SK-N-SH (cell line): ENCODE data around the gene CD40LG. TPM values are rescaled to one million over a fixed set of nuclear protein-coding genes. Genes with fewer than 3 reads are reported as not detected.

Experiments
- CTCF ChIA-PET: fragments of 300-600, 350-600 bp; formaldehyde crosslinking; extraction: SDS; loops from one replicate; lab custom pipeline; 2021; lab: Yijun Ruan, JAX
- POLR2A ChIA-PET: fragments of 350-600 bp; sonication (Branson Sonifier 250); formaldehyde crosslinking; extraction: SDS; loops from one replicate; lab custom pipeline; 2020; ENCODE audit warnings: antibody characterized with exemption, inconsistent platforms; lab: Yijun Ruan, JAX
- DNase-seq: peaks from one replicate; pipeline ENCODE4 v3.0.0; 2012
- H2AFZ ChIP-seq: fragments of 200-600 bp; sonication (generic); 2 replicates; pipeline ENCODE4 v1.8.1; 2016; ENCODE audit warnings: antibody characterized with exemption, mild to moderate bottlenecking, low read depth
- H3F3A ChIP-seq: fragments of 200-600 bp; sonication (generic); replicated peaks from 2 replicates; pipeline ENCODE3; 2016; ENCODE audit warnings: antibody characterized with exemption, mild to moderate bottlenecking; ENCODE audit not compliant: insufficient read depth
- H3K27ac ChIP-seq, 2 experiments: fragments of 200-500 bp in 1 of 2; fragments of 200-600 bp in 1 of 2; sonication (Bioruptor generic) in 1 of 2; sonication (generic), shearing (Covaris generic) in 1 of 2; 2 replicates each; pipeline versions ENCODE4 v1.5.1 to v1.6.1; 2014 to 2016; ENCODE audit warnings: low read depth in 2 of 2, inconsistent platforms in 1 of 2, low read length in 1 of 2, mild to moderate bottlenecking in 1 of 2, mixed read lengths in 1 of 2
- H3K27me3 ChIP-seq: fragments of 200-600 bp; sonication (generic), shearing (Covaris generic); 2 replicates; pipeline ENCODE4 v1.6.1; 2016; ENCODE audit warnings: mixed run types; ENCODE audit not compliant: insufficient read depth
- H3K36me3 ChIP-seq, 2 experiments: fragments of 200-500 bp in 1 of 2; fragments of 200-600 bp in 1 of 2; sonication (Bioruptor generic) in 1 of 2; sonication (generic) in 1 of 2; replicated peaks in 1 of 2; 2 replicates each; pipeline versions ENCODE3 to v1.5.1; 2014 to 2016; ENCODE audit warnings: low read length in 1 of 2, mild to moderate bottlenecking in 1 of 2; ENCODE audit not compliant: insufficient read depth in 2 of 2, control insufficient read depth in 1 of 2
- H3K4me1 ChIP-seq, 2 experiments: fragments of 200-500 bp in 1 of 2; fragments of 200-600 bp in 1 of 2; sonication (Bioruptor generic) in 1 of 2; sonication (generic), shearing (Covaris generic) in 1 of 2; 2 replicates each; pipeline versions ENCODE4 v1.5.1 to v1.6.1; 2014 to 2016; ENCODE audit warnings: low read depth in 1 of 2, low read length in 1 of 2, mixed run types in 1 of 2; ENCODE audit not compliant: insufficient read depth in 2 of 2, control insufficient read depth in 1 of 2
- H3K4me2 ChIP-seq: fragments of 200-600 bp; sonication (generic), shearing (Covaris generic); 2 replicates; pipeline ENCODE4 v1.6.1; 2017; ENCODE audit warnings: mixed run types
- H3K4me3 ChIP-seq, 2 experiments: fragments of 200-500 bp in 1 of 2; fragments of 200-600 bp in 1 of 2; sonication (Bioruptor generic) in 1 of 2; sonication (generic), shearing (Covaris generic) in 1 of 2; 2 replicates each; pipeline versions ENCODE4 v1.5.1 to v1.8.1; 2014 to 2016; ENCODE audit warnings: low read depth in 2 of 2, inconsistent platforms in 1 of 2, low read length in 1 of 2, mild to moderate bottlenecking in 1 of 2, mixed read lengths in 1 of 2, moderate library complexity in 1 of 2
- H3K79me2 ChIP-seq: fragments of 200-600 bp; sonication (generic); 2 replicates; pipeline ENCODE4 v1.8.1; 2017; ENCODE audit warnings: mild to moderate bottlenecking; ENCODE audit not compliant: insufficient read depth
- H3K9ac ChIP-seq: fragments of 200-600 bp; sonication (generic); 2 replicates; pipeline ENCODE4 v1.6.1; 2017; ENCODE audit warnings: mixed run types
- H3K9me2 ChIP-seq: fragments of 200-600 bp; sonication (generic); 2 replicates; pipeline ENCODE4 v1.6.1; 2017; ENCODE audit warnings: mixed run types
- H3K9me3 ChIP-seq: fragments of 200-600 bp; sonication (generic); 2 replicates; pipeline ENCODE4 v1.6.1; 2017; ENCODE audit warnings: mixed run types, mild to moderate bottlenecking, moderate library complexity
- H4K20me1 ChIP-seq: fragments of 200-600 bp; sonication (generic); 2 replicates; pipeline ENCODE4 v1.6.1; 2017; ENCODE audit warnings: mild to moderate bottlenecking, mixed run types; ENCODE audit not compliant: insufficient read depth
- EP300 ChIP-seq, 2 experiments: IDR thresholded peaks; 2 replicates each; pipeline versions ENCODE4 v1.4.0 to v1.6.1; 2012; ENCODE audit warnings: borderline replicate concordance in 1 of 2, low read depth in 1 of 2, low read length in 1 of 2
- FOXM1 ChIP-seq: IDR thresholded peaks from 2 replicates; pipeline ENCODE4 v1.4.0; 2012; ENCODE audit warnings: low read depth, mild to moderate bottlenecking
- NRF1 ChIP-seq: IDR thresholded peaks from 2 replicates; pipeline ENCODE4 v1.6.1; 2012; ENCODE audit warnings: low read depth, mild to moderate bottlenecking, low read length
- PBX3 ChIP-seq: IDR thresholded peaks from 2 replicates; pipeline ENCODE4; 2012
- RCOR1 ChIP-seq: fragments of 150-350 bp; IDR thresholded peaks from 2 replicates; pipeline ENCODE4 v1.6.1; 2017; ENCODE audit warnings: antibody characterized with exemption, low read length
- RFX5 ChIP-seq: IDR thresholded peaks from 2 replicates; pipeline ENCODE4 v1.6.1; 2012; ENCODE audit warnings: mild to moderate bottlenecking, improper control_type of control experiment, low read length
- SIN3A ChIP-seq: IDR thresholded peaks from 2 replicates; pipeline ENCODE4 v1.6.1; 2012; ENCODE audit warnings: low read depth, mild to moderate bottlenecking, low read length, moderate library complexity, borderline replicate concordance
- SMC3 ChIP-seq: IDR thresholded peaks from 2 replicates; pipeline ENCODE4 v1.6.1; 2012; ENCODE audit warnings: low read depth, low read length, improper control_type of control experiment
- TCF12 ChIP-seq: IDR thresholded peaks from 2 replicates; pipeline ENCODE4 v1.4.0; 2012
- TEAD4 ChIP-seq: IDR thresholded peaks from 2 replicates; pipeline ENCODE4 v1.4.0; 2012; ENCODE audit warnings: mild to moderate bottlenecking, borderline replicate concordance; ENCODE audit not compliant: insufficient read depth
- USF1 ChIP-seq: IDR thresholded peaks from 2 replicates; pipeline ENCODE4 v1.4.0; 2012; ENCODE audit warnings: low read depth, borderline replicate concordance
- USF2 ChIP-seq: fragments of 150-350 bp; IDR thresholded peaks from 2 replicates; pipeline ENCODE4 v1.6.1; 2017; ENCODE audit warnings: antibody characterized with exemption, low read length, low read depth, borderline replicate concordance
- YY1 ChIP-seq: IDR thresholded peaks from 2 replicates; pipeline ENCODE4 v1.4.0; 2012; ENCODE audit warnings: low read depth, mild to moderate bottlenecking
- WGBS: methylation state at CpG from one replicate; pipeline ENCODE4 v1.1.6; 2017; ENCODE audit warnings: low lambda C conversion rate; 5-methylcytosine and 5-hydroxymethylcytosine counted together
- polyA plus RNA-seq, 3 experiments: library from polyadenylated mRNA; depleted of rRNA; stranded (reverse); fragments of >200 nt; gene quantifications; 2 replicates each; pipeline ENCODE4 v1.2.3, GENCODE V29; 2012
- TF ChIP-seq, protein P1 (sequence below): fragments of 150-350 bp; IDR thresholded peaks from 2 replicates; pipeline ENCODE4 v1.6.1; 2016; ENCODE audit warnings: mild to moderate bottlenecking, low read depth, low read length
- TF ChIP-seq, protein P2 (sequence below): IDR thresholded peaks from 2 replicates; pipeline ENCODE4 v1.4.0; 2012; ENCODE audit warnings: low read depth
- TF ChIP-seq, protein P3 (sequence below): fragments of 200-600 bp; sonication (generic); IDR thresholded peaks from 2 replicates; pipeline ENCODE4 v1.6.1; 2017; ENCODE audit warnings: antibody characterized with exemption, mild to moderate bottlenecking, moderate library complexity

The CD40LG gene
- polyA plus RNA-seq, 1 of the 3 experiments (the other 2 are of a cell fraction), result not detected

DNA sequence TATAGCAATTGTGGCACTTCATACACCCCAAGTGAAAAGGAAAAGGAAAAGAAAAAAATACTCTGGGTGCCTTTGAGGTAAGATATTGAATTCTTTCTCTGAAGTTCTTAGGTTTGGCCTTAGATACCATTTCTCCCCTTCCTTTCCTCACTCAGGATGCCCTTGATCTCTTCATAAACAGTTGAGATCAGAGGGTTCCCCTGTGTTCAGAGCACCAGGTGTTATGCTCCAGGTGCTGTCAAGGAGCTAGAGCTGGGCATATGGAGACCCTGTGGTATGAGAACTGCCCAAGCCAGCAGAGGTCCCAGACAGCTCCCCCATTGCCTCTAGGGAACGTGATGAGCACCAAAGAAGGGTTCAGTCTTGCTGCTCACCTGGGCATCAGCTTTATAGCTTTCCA lies 17.1 kb upstream of the CD40LG start (continued):
- TF ChIP-seq, protein P1, sequence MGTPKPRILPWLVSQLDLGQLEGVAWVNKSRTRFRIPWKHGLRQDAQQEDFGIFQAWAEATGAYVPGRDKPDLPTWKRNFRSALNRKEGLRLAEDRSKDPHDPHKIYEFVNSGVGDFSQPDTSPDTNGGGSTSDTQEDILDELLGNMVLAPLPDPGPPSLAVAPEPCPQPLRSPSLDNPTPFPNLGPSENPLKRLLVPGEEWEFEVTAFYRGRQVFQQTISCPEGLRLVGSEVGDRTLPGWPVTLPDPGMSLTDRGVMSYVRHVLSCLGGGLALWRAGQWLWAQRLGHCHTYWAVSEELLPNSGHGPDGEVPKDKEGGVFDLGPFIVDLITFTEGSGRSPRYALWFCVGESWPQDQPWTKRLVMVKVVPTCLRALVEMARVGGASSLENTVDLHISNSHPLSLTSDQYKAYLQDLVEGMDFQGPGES, result no peak
- TF ChIP-seq TEAD4 (no peak), USF2 (no peak)

DNA sequence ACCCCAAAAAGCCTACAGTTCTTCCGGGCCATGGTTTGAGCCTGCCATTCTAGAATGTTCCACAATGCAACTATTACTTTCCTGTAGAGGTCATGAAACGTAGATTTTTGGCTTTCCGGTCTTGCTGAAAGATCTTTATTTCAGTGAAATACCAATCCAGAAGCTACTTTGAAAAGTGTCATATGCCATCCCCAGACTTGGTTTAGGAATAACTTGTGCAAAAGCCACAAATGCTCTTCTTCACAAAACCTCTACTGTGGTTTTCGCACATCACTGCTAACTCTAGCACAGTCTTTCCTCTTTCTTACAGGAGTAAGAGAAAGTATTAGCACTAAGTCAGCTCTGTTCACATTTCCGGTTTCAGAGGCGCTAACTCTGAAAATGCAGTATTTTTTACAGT lies 12.7 kb upstream of the CD40LG start:
- H3K4me2 ChIP-seq, result no peak overlapping the region
- 48% methylated on average over 6 of the region's 6 CpGs for WGBS
- TF ChIP-seq YY1 (no peak), TCF12 (no peak), EP300 (IDR thresholded peaks at IDR 0.05; ENCODE audit: borderline replicate concordance in 1 of 2, low read depth in 1 of 2, low read length in 1 of 2) (no peak), NRF1 (no peak), SIN3A (no peak), TEAD4 (no peak), FOXM1 (no peak), PBX3 (no peak), SMC3 (no peak), RFX5 (no peak), USF1 (no peak), RCOR1 (no peak)
- TF ChIP-seq, protein P2, sequence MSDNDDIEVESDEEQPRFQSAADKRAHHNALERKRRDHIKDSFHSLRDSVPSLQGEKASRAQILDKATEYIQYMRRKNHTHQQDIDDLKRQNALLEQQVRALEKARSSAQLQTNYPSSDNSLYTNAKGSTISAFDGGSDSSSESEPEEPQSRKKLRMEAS, result no peak
- TF ChIP-seq, protein P3, sequence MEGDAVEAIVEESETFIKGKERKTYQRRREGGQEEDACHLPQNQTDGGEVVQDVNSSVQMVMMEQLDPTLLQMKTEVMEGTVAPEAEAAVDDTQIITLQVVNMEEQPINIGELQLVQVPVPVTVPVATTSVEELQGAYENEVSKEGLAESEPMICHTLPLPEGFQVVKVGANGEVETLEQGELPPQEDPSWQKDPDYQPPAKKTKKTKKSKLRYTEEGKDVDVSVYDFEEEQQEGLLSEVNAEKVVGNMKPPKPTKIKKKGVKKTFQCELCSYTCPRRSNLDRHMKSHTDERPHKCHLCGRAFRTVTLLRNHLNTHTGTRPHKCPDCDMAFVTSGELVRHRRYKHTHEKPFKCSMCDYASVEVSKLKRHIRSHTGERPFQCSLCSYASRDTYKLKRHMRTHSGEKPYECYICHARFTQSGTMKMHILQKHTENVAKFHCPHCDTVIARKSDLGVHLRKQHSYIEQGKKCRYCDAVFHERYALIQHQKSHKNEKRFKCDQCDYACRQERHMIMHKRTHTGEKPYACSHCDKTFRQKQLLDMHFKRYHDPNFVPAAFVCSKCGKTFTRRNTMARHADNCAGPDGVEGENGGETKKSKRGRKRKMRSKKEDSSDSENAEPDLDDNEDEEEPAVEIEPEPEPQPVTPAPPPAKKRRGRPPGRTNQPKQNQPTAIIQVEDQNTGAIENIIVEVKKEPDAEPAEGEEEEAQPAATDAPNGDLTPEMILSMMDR, result no peak
- TF ChIP-seq, all 33 proteins: peak for 0
- no peak overlapping the region for H3K27ac ChIP-seq
- CTCF ChIA-PET, result interaction anchor here (1.6 kb wide), 1 partner anchor 607 kb away, joined by 4 read pairs; no protein-coding TSS in a partner anchor
- no peaks in the 10 kb centered on the region for H3K9me3 ChIP-seq
- POLR2A ChIA-PET, result no interaction called here
- no peak overlapping the region for H3K4me3 ChIP-seq
- H3K79me2 ChIP-seq, result no peaks in the 10 kb centered on the region
- H3K9me2 ChIP-seq, result no peaks in the 10 kb centered on the region
- DNase-seq, result no peak
- peaks cover 3% of the 10 kb centered on the region; the same call in 1 of the 2 replicates for H3K27me3 ChIP-seq
- no peak overlapping the region for H2AFZ ChIP-seq
- no peaks in the 10 kb centered on the region; a peak in 1 of 4 replicates for H3K4me1 ChIP-seq
- H4K20me1 ChIP-seq, result no peaks in the 10 kb centered on the region
- H3F3A ChIP-seq, result no peaks in the 10 kb centered on the region
- no peak overlapping the region for H3K9ac ChIP-seq
- no peaks in the 10 kb centered on the region for H3K36me3 ChIP-seq
